Panc1 (cell line): Measurements from ENCODE around the gene MRPL24. TPM values are rescaled to one million over a fixed set of nuclear protein-coding genes. Genes with fewer than 3 reads are reported as not detected.

ENCODE experiments used
- total RNA-seq: library from RNA; stranded (reverse); gene quantifications from one replicate; pipeline ENCODE4 v1.2.1, GENCODE V29; 2021; ENCODE audit not compliant: unreplicated experiment

The MRPL24 gene
- total RNA-seq, 1 experiment from 2014 or later: 80.4 TPM

Other genes with a start within 250 kb of the MRPL24 start
- gene MEF2D, start 240.3 kb downstream of the MRPL24 start, total RNA-seq: 30.9 TPM
- 25.6 TPM for gene IQGAP3, start 168.5 kb downstream of the MRPL24 start, total RNA-seq
- not detected for gene TTC24, start 161.4 kb downstream of the MRPL24 start, total RNA-seq
- gene NAXE, start 149.3 kb downstream of the MRPL24 start, total RNA-seq: 211 TPM
- 44.4 TPM for gene GPATCH4, start 139.6 kb downstream of the MRPL24 start, total RNA-seq
- 0.21 TPM for gene HAPLN2, start 121.7 kb downstream of the MRPL24 start, total RNA-seq
- 0.57 TPM for gene BCAN, start 99.0 kb downstream of the MRPL24 start, total RNA-seq
- gene NES, start 63.7 kb downstream of the MRPL24 start, total RNA-seq: 56.3 TPM
- gene CRABP2, start 35.5 kb downstream of the MRPL24 start, total RNA-seq: 1,115 TPM
- 32.8 TPM for gene METTL25B, start 12.6 kb downstream of the MRPL24 start, total RNA-seq
- 40.6 TPM for gene ISG20L2, start 12.3 kb downstream of the MRPL24 start, total RNA-seq
- gene HDGF, start 10.6 kb upstream of the MRPL24 start, total RNA-seq: 325 TPM
- gene PRCC, start 26.4 kb upstream of the MRPL24 start, total RNA-seq: 78.5 TPM
- 0.69 TPM for gene SH2D2A, start 75.8 kb upstream of the MRPL24 start, total RNA-seq
- gene INSRR, start 118.0 kb upstream of the MRPL24 start, total RNA-seq: not detected
- 0.21 TPM for gene NTRK1, start 119.8 kb upstream of the MRPL24 start, total RNA-seq
- 16.1 TPM for gene PEAR1, start 152.6 kb upstream of the MRPL24 start, total RNA-seq
- gene LRRC71, start 179.5 kb upstream of the MRPL24 start, total RNA-seq: 0.77 TPM